ENCODE data around the gene SLC25A43. TPM values are rescaled to one million over a fixed set of nuclear protein-coding genes. Genes with fewer than 3 reads are reported as not detected.

The SLC25A43 gene
- total RNA-seq, 1 experiment from 2014 or later: 25.8 TPM

- H3K27me3 ChIP-seq (ENCODE audit: low read length): no peaks in the 10 kb centered on the region
- peak overlapping the region; percentile 98 for H3K4me3 ChIP-seq (ENCODE audit: low read length)
- peak overlapping the region; percentile 99 for H3K9ac ChIP-seq (ENCODE audit: low read length)
- peak overlapping the region; percentile 99 for H3K4me2 ChIP-seq (ENCODE audit: low read length)
- peak overlapping the region; percentile 72 for H3K27ac ChIP-seq (ENCODE audit: low read length)
- TF ChIP-seq EZH2 (IDR thresholded peaks at IDR 0.05; ENCODE audit: low read length, unreplicated experiment): no peak
- TF ChIP-seq CTCF (conservative IDR thresholded peaks at IDR 0.05; ENCODE audit: low read depth, low read length): peak; percentile 64
- H3K9me2 ChIP-seq (replicated peaks; ENCODE audit: low read length): no peaks in the 10 kb centered on the region
- peaks cover 25% of the 10 kb centered on the region for H3K36me3 ChIP-seq (ENCODE audit: low read depth, low read length)
- intact Hi-C loops (cut with micrococcal nuclease): loop anchor here (1.0 to 5.0 kb wide), 2 partner anchors 44 to 56 kb away; no protein-coding TSS in a partner anchor
- peak overlapping the region; percentile 48; the same call in 1 of the 2 replicates for H2AFZ ChIP-seq (ENCODE audit: low read length)
- POLR2A ChIA-PET (ENCODE audit: unreplicated experiment): no interaction called here
- CTCF ChIA-PET: interaction anchor here (0.6 to 1.0 kb wide), 3 partner anchors 44 to 1122 kb away, joined by 4 to 8 read pairs (median 6); no protein-coding TSS in a partner anchor
- ATAC-seq (peak; percentile 68), DNase-seq (peak; percentile 83)
- BruUV-seq (replicated peaks): TSS peak; percentile 56
- no peaks in the 10 kb centered on the region for H3K9me3 ChIP-seq (ENCODE audit: low read length)
- H3K4me1 ChIP-seq (ENCODE audit: insufficient read depth, low read length): peaks cover 8% of the 10 kb centered on the region
- H3K79me2 ChIP-seq (ENCODE audit: low read length): peaks cover 21% of the 10 kb centered on the region
- H4K20me1 ChIP-seq (ENCODE audit: low read length): peaks cover 23% of the 10 kb centered on the region
- H3F3A ChIP-seq (ENCODE audit: low read length, unreplicated experiment): no peaks in the 10 kb centered on the region
Observed at GRCh38 chrX:119468551-119469312, 69.6 kb downstream of the SLC25A43 start.

- no TSS peak for BruUV-seq (replicated peaks)
- peaks cover 23% of the 10 kb centered on the region for H4K20me1 ChIP-seq (ENCODE audit: low read length)
- no peaks in the 10 kb centered on the region for H3K9me2 ChIP-seq (replicated peaks; ENCODE audit: low read length)
- H3K4me2 ChIP-seq (ENCODE audit: low read length): peak overlapping the region; percentile 99
- no peaks in the 10 kb centered on the region for H3K27me3 ChIP-seq (ENCODE audit: low read length)
- peaks cover 21% of the 10 kb centered on the region for H3K79me2 ChIP-seq (ENCODE audit: low read length)
- H3K9ac ChIP-seq (ENCODE audit: low read length): peak overlapping the region; percentile 99
- no peak overlapping the region for H2AFZ ChIP-seq (ENCODE audit: low read length)
- intact Hi-C loops (cut with micrococcal nuclease): loop anchor here (1.0 to 5.0 kb wide), 2 partner anchors 43 to 57 kb away; no protein-coding TSS in a partner anchor
- no peaks in the 10 kb centered on the region for H3F3A ChIP-seq (ENCODE audit: low read length, unreplicated experiment)
- H3K36me3 ChIP-seq (ENCODE audit: low read depth, low read length): peaks cover 25% of the 10 kb centered on the region
- ChIA-PET CTCF (interaction anchor here (0.6 to 1.0 kb wide), 2 partner anchors 43 to 1122 kb away, joined by 4 to 6 read pairs; no protein-coding TSS in a partner anchor), POLR2A (ENCODE audit: unreplicated experiment) (no interaction called here)
- 0 out of 2 replicates have a peak overlapping the region, but pooled peaks have one; percentile 13 for H3K27ac ChIP-seq (ENCODE audit: low read length)
- peaks cover 8% of the 10 kb centered on the region for H3K4me1 ChIP-seq (ENCODE audit: insufficient read depth, low read length)
- ATAC-seq (no peak), DNase-seq (no peak)
- no peaks in the 10 kb centered on the region for H3K9me3 ChIP-seq (ENCODE audit: low read length)
- peak overlapping the region; percentile 98 for H3K4me3 ChIP-seq (ENCODE audit: low read length)
- TF ChIP-seq EZH2 (IDR thresholded peaks at IDR 0.05; ENCODE audit: low read length, unreplicated experiment) (no peak), CTCF (conservative IDR thresholded peaks at IDR 0.05; ENCODE audit: low read depth, low read length) (0 out of 2 replicates have a peak, but pooled peaks have one; percentile 0)
Observed at GRCh38 chrX:119469313-119469635, 70.1 kb downstream of the SLC25A43 start.

All from PC-3 (cell line).